ENCODE data around the gene DAAM2. TPM values are rescaled to one million over a fixed set of nuclear protein-coding genes. Genes with fewer than 3 reads are reported as not detected.

The DAAM2 gene
- polyA plus RNA-seq, 3 donors = not detected

DNA sequence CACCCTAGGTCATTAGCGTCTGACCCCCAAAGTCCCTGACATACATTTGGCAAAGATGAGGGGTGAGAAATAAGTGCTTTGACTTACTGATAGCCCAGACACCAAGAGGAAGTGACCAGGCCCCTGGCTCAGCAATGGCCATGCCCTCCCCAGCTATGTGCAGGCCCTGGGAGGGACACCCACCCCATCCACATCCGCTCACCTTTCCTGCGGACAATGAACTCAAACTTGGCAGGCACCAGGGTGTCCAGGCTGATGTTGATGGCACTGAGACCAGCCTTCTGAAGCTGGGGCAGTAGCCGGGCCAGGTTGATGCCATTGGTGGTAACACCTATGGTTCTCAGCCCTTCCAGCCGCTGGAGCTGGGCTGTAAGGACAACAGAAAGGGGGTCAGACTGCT, 123.7 kb downstream of the DAAM2 start:
- no peaks in the 10 kb centered on the region for H3K36me3 ChIP-seq (replicated peaks in 1 of 2; ENCODE audit: control insufficient read depth in 1 of 2, insufficient read depth in 2 of 2, low read length in 2 of 2)
- Mint-ChIP-seq H3K4me3 (no peak overlapping the region), H3K9me3 (peaks cover 4 to 13% (median 8%) of the 10 kb centered on the region in 7 donors), H3K4me1 (no peaks in the 10 kb centered on the region), H3K36me3 (no peaks in the 10 kb centered on the region), H3K27ac (no peak overlapping the region), H3K27me3 (ENCODE audit: low read depth in 3 of 3) (no peaks in the 10 kb centered on the region)
- intact Hi-C loops (cut with micrococcal nuclease) = no loop called here
- no peak overlapping the region for H2AFZ ChIP-seq (ENCODE audit: insufficient read depth, low read depth, low read length, poor library complexity, severe bottlenecking)
- H3K4me1 ChIP-seq (ENCODE audit: control insufficient read depth in 1 of 2, insufficient read depth in 2 of 2, low read length in 2 of 2) = no peaks in the 10 kb centered on the region
- peaks cover 0 to 14% of the 10 kb centered on the region in 2 donors for H3K9me3 ChIP-seq (replicated peaks in 1 of 2; ENCODE audit: control insufficient read depth in 1 of 2, insufficient read depth in 1 of 2, low read length in 2 of 2)
- no peaks in the 10 kb centered on the region for H3K27me3 ChIP-seq (ENCODE audit: control insufficient read depth in 2 of 2, insufficient read depth in 2 of 2, low read length in 2 of 2)
- no peak overlapping the region for H3K4me3 ChIP-seq (replicated peaks in 1 of 3; ENCODE audit: low read depth in 2 of 3, low read length in 3 of 3)
- H3K4me2 ChIP-seq (replicated peaks; ENCODE audit: extremely low read depth, low read length, poor library complexity, severe bottlenecking) = no peak overlapping the region
- no peak overlapping the region for H3K9ac ChIP-seq (ENCODE audit: insufficient read depth, low read length, poor library complexity, severe bottlenecking)
- H3K27ac ChIP-seq (ENCODE audit: low read depth in 1 of 2, low read length in 2 of 2) = no peak overlapping the region
- no peak for DNase-seq
- no peaks in the 10 kb centered on the region for H3K79me2 ChIP-seq (ENCODE audit: insufficient read depth, low read length)
- WGBS (ENCODE audit: insufficient coverage) = 88% methylated on average over 4 of the region's 5 CpGs
- H4K20me1 ChIP-seq (ENCODE audit: insufficient read depth, low read length) = no peaks in the 10 kb centered on the region
- TF ChIP-seq, protein P1, sequence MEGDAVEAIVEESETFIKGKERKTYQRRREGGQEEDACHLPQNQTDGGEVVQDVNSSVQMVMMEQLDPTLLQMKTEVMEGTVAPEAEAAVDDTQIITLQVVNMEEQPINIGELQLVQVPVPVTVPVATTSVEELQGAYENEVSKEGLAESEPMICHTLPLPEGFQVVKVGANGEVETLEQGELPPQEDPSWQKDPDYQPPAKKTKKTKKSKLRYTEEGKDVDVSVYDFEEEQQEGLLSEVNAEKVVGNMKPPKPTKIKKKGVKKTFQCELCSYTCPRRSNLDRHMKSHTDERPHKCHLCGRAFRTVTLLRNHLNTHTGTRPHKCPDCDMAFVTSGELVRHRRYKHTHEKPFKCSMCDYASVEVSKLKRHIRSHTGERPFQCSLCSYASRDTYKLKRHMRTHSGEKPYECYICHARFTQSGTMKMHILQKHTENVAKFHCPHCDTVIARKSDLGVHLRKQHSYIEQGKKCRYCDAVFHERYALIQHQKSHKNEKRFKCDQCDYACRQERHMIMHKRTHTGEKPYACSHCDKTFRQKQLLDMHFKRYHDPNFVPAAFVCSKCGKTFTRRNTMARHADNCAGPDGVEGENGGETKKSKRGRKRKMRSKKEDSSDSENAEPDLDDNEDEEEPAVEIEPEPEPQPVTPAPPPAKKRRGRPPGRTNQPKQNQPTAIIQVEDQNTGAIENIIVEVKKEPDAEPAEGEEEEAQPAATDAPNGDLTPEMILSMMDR (IDR thresholded peaks at IDR 0.05) = no peak

DNA sequence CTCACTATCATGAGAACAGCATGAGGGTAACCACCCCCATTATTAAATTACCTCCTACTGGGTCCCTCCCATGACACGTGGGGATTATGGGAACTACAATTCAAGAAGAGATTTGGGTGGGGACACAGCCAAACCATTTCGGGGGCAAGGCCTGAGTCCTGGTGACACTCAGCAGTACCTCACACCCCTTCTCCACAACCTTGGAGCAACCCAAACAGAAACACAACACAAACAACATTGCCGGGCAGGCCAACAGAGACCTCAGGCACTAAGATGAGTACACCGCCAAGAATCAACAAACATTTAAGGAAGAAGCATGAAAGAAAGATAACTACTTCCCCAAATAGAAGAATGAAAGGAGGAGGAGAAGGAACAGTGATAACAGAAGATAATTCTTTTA, 125.2 kb downstream of the DAAM2 start:
- no peaks in the 10 kb centered on the region for H3K4me1 ChIP-seq (ENCODE audit: control insufficient read depth in 1 of 2, insufficient read depth in 2 of 2, low read length in 2 of 2)
- H3K36me3 ChIP-seq (replicated peaks in 1 of 2; ENCODE audit: control insufficient read depth in 1 of 2, insufficient read depth in 2 of 2, low read length in 2 of 2) = no peaks in the 10 kb centered on the region
- no peak overlapping the region for H2AFZ ChIP-seq (ENCODE audit: insufficient read depth, low read depth, low read length, poor library complexity, severe bottlenecking)
- H3K27ac ChIP-seq (ENCODE audit: low read depth in 1 of 2, low read length in 2 of 2) = no peak overlapping the region
- Mint-ChIP-seq H3K4me1 (no peaks in the 10 kb centered on the region), H3K9me3 (peaks cover 4 to 13% (median 8%) of the 10 kb centered on the region in 7 donors), H3K36me3 (no peaks in the 10 kb centered on the region), H3K4me3 (no peak overlapping the region), H3K27me3 (ENCODE audit: low read depth in 3 of 3) (peaks cover 0 to under 1% (median 0%) of the 10 kb centered on the region in 3 donors), H3K27ac (peak overlapping the region in 1 of 7 donors; percentile 31)
- no peak overlapping the region for H3K4me2 ChIP-seq (replicated peaks; ENCODE audit: extremely low read depth, low read length, poor library complexity, severe bottlenecking)
- TF ChIP-seq, protein P1 (IDR thresholded peaks at IDR 0.05) = no peak
- no peak for DNase-seq
- H3K4me3 ChIP-seq (replicated peaks in 1 of 3; ENCODE audit: low read depth in 2 of 3, low read length in 3 of 3) = no peak overlapping the region
- no CpG with 5 or more reads among the region's 4 CpGs for WGBS (ENCODE audit: insufficient coverage)
- H3K27me3 ChIP-seq (ENCODE audit: control insufficient read depth in 2 of 2, insufficient read depth in 2 of 2, low read length in 2 of 2) = no peaks in the 10 kb centered on the region
- H3K9ac ChIP-seq (ENCODE audit: insufficient read depth, low read length, poor library complexity, severe bottlenecking) = no peak overlapping the region
- H3K9me3 ChIP-seq (replicated peaks in 1 of 2; ENCODE audit: control insufficient read depth in 1 of 2, insufficient read depth in 1 of 2, low read length in 2 of 2) = peaks cover 0 to 14% of the 10 kb centered on the region in 2 donors
- no peaks in the 10 kb centered on the region for H3K79me2 ChIP-seq (ENCODE audit: insufficient read depth, low read length)
- H4K20me1 ChIP-seq (ENCODE audit: insufficient read depth, low read length) = no peaks in the 10 kb centered on the region
- intact Hi-C loops (cut with micrococcal nuclease) = no loop called here

Data from CD14-positive monocyte (primary cell).